ENCODE results near the gene FGFRL1. TPM values are rescaled to one million over a fixed set of nuclear protein-coding genes. Genes with fewer than 3 reads are reported as not detected.
A peak's percentile ranks its signal among the peaks of the same experiment; 100 is the strongest.
"Not testable (repeated sequence)": the region's sequence is repeated elsewhere in the genome, so short reads cannot be mapped to it uniquely, and the experiment has no call there.

FGFRL1 gene
- total RNA-seq, 2 experiments from 2014 or later = 10.5 to 10.6 TPM

DNA sequence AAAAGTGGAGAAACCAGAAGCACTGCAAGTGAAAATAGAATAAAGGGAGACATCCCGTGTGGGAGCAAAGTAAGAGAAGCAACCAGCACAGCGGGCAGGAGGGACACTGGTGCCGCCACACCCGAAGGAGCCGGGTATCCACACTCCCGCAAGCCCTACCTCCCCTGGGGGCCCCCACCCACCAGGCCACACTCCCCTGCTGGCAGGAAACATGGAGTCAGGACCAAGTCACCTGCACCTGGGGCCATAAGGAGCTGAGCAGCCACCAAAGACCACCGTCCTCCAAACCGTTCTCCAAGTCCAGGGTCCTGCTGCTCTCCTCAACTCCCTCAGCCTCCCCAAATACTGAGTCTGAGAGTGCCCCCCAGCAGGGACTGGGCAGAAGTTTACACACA lies 30.5 kb downstream of the FGFRL1 start:
- Mint-ChIP-seq H3K27me3 (peaks cover 2% of the 10 kb centered on the region), H3K9me3 (no peaks in the 10 kb centered on the region), H3K27ac (no peak overlapping the region), H3K4me1 (no peaks in the 10 kb centered on the region), H3K4me3 (no peak overlapping the region), H3K36me3 (ENCODE audit: low read depth) (peaks cover 2% of the 10 kb centered on the region)
- no peak for DNase-seq
- ChIA-PET POLR2A (no interaction called here), CTCF (no interaction called here)

DNA sequence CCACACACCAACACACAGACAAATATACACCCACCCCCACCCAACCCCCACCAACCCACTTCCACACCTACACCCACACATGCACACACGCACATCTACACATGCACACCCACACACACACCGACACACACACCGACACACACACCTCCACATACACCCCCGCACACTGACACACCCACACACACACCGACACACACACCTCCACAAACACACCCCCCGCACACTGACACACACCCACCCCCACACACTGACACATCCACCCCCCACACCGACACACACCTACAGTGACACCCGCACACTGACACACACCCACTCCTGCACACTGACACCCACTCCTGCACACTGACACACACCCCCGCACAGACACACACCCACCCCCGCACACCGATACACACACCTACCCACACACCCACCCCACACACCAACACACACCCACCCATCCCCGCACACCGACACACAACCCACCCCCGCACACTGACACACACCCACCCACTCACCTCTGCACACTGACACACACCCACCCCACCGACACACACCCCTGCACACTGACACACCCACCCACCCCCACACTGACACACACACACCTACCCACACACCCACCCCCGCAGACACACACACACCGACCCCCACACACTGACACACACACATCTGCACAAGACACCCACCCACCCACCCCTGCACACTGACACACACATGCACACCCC lies 31.1 kb downstream of the FGFRL1 start:
- CTCF ChIA-PET = no interaction called here
- no peak overlapping the region for H3K4me3 Mint-ChIP-seq
- no peak for DNase-seq
- peaks cover 2% of the 10 kb centered on the region for H3K36me3 Mint-ChIP-seq (ENCODE audit: low read depth)
- peaks cover 4% of the 10 kb centered on the region for H3K27me3 Mint-ChIP-seq
- H3K4me1 Mint-ChIP-seq = no peaks in the 10 kb centered on the region
- no peak overlapping the region for H3K27ac Mint-ChIP-seq
- H3K9me3 Mint-ChIP-seq = no peaks in the 10 kb centered on the region
- POLR2A ChIA-PET = no interaction called here

DNA sequence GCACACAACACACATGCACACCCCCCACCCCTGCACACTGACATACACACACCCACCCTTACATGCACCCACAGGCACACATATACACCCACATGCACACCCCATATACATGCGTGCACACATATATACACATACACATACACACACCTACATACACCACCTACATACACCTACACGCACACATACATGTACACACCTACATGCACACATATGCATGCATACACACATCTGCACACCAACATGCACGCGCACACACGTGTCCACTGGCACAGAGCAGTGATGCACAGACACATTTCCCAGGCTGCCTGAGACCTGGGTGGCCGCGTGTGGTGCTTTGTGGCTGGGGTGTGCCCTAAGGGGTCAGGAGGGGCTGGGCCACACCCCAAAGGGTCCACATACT lies 31.7 kb downstream of the FGFRL1 start:
- POLR2A ChIA-PET = no interaction called here
- H3K9me3 Mint-ChIP-seq = no peaks in the 10 kb centered on the region
- no peak overlapping the region for H3K27ac Mint-ChIP-seq

DNA sequence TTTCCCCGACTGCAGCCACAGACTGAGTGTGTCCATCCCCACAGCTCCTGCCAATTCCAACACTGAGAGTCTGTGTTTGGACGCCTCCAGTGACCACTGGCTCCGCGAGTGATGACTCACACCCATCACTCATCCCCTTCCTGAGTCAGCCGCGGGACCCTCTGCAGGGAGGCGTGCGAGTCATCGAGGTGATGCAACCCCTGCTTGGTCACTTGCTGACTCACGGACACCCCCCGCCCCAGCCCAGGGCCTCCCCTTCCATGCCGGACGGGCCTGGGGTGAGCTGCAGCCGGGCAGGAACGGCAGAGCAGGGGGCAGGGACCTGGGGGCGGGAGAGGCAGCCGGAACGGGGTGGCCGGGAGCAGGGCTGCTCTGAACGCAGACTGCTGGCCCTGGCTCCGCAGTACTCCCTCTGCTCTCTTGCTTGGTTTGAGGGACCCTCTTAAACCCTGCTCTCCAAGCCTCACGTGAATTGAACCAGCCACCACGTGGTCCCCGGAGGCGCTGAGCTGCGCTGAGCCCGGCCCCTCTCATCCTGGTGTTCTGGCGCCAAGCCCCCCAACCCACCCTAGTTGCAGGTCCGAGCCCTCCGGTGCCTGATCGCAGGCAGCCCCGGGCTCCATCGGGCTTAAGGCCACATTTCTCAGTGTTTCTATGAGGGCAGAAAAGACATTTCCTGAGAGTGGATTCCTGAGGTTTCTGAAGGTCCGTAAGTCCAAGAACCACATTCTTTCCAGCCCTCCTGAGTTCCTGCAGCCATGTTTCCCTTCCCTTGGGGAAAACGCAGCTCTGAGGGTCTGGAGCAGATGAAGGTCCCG lies 32.4 kb downstream of the FGFRL1 start:
- no peaks in the 10 kb centered on the region for H3K4me1 Mint-ChIP-seq
- peaks cover 2% of the 10 kb centered on the region for H3K36me3 Mint-ChIP-seq (ENCODE audit: low read depth)
- ChIA-PET CTCF (no interaction called here), POLR2A (no interaction called here)
- peaks cover 8% of the 10 kb centered on the region for H3K27me3 Mint-ChIP-seq
- no peak overlapping the region for H3K27ac Mint-ChIP-seq
- H3K9me3 Mint-ChIP-seq = no peaks in the 10 kb centered on the region
- H3K4me3 Mint-ChIP-seq = no peak overlapping the region
- no peak for DNase-seq

More for the DNA sequence above, 31.7 kb downstream of the FGFRL1 start:
- CTCF ChIA-PET = no interaction called here
- peaks cover 8% of the 10 kb centered on the region for H3K27me3 Mint-ChIP-seq
- no peak overlapping the region for H3K4me3 Mint-ChIP-seq
- no peak for DNase-seq
- no peaks in the 10 kb centered on the region for H3K4me1 Mint-ChIP-seq
- peaks cover 2% of the 10 kb centered on the region for H3K36me3 Mint-ChIP-seq (ENCODE audit: low read depth)

DNA sequence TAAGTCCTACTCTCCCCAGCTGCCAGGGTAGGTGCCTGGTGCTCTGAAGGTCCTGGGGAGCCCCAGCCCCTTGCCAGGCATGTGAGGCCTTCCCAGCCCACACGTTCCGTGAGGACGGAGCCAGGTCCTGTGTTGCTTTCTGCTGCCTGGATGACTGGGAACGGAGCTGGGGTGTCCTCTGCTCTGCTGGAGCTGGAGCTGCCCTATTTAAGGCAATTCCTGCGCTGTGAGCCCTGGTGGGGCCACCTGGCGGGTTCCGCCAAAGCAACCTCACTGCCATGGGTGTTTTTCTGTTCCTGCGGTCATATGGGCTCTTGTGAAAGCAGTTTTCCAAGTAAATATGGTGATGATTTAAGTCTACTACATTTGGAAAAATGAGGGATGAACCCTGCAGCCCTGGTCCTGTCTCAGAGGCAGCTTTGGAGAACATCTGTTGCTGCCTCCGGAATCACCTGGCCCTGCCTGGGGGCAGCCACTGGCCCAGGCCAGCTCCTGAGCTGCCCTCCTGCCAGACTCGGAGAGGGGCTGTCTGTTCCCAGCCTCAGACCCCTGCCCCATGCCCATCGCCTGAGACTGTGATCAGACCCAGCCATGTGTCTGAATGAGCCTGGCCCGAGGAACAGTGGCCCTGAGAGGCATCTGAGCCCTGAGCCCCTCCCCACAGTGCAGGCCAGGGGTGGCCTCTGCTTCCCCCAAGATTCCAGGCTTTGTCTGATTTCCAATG lies 33.2 kb downstream of the FGFRL1 start:
- no peak for DNase-seq
- Mint-ChIP-seq H3K4me3 (no peak overlapping the region), H3K27ac (no peak overlapping the region), H3K9me3 (no peaks in the 10 kb centered on the region), H3K36me3 (ENCODE audit: low read depth) (peaks cover 2% of the 10 kb centered on the region), H3K4me1 (no peaks in the 10 kb centered on the region), H3K27me3 (peaks cover 8% of the 10 kb centered on the region)
- ChIA-PET POLR2A (no interaction called here), CTCF (no interaction called here)

DNA sequence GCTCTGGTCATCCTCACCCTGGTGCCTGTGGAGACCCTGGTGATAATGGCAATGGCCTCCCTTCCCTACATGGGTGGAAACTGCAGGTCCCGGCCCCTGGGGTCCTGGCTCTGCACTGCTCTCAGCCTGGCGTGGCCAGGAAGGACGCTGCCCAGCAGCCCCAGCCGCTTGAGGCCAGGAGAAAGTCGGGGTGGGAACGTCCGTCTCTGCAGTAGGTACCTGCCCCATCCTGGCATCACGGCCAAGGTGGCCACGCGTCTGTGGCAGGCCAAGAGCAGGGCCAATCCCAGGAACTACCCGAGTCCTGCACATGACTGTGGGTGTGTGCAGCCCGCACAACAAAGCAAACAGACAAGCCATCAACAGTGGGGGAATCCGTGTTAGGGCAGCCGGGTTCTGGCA lies 33.8 kb downstream of the FGFRL1 start:
- H3K27me3 Mint-ChIP-seq = peaks cover 8% of the 10 kb centered on the region
- H3K9me3 Mint-ChIP-seq = no peaks in the 10 kb centered on the region
- no peak overlapping the region for H3K4me3 Mint-ChIP-seq
- POLR2A ChIA-PET = no interaction called here
- DNase-seq = no peak
- H3K27ac Mint-ChIP-seq = no peak overlapping the region
- peaks cover 2% of the 10 kb centered on the region for H3K36me3 Mint-ChIP-seq (ENCODE audit: low read depth)
- no peaks in the 10 kb centered on the region for H3K4me1 Mint-ChIP-seq
- CTCF ChIA-PET = no interaction called here

DNA sequence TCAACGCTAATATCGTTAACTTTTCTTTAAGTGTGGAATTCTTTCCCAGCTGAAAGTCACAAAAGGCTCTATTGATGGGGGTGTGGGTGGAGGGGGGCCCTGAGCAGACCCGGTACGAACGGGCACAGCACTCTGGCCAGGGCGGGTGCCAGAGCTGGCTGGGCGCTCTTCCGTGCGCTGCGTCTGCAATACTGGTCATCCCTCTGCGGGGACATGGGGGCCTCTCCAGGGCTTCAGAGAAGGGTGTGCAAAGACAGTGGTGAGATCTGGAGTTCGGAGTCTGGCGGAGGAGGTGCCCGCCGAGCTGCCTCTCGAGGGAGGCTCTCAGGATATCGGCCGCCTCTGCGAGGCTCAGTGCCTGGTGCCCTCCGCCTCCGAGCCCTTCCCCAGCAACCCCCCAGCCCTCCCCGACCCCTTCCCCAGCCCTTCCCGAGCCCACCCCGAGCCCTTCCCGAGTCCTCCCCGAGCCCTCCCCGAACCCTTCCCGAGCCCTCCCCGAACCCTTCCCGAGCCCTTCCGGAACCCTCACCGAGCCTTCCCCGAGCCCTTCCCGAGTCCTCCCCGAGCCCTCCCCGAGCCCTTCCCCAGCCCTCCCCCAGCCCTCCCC lies 34.3 kb downstream of the FGFRL1 start:
- H3K36me3 Mint-ChIP-seq (ENCODE audit: low read depth) = peaks cover 2% of the 10 kb centered on the region
- H3K27ac Mint-ChIP-seq = no peak overlapping the region
- ChIA-PET POLR2A (no interaction called here), CTCF (no interaction called here)
- no peak overlapping the region for H3K4me3 Mint-ChIP-seq
- peaks cover 8% of the 10 kb centered on the region for H3K27me3 Mint-ChIP-seq
- H3K4me1 Mint-ChIP-seq = no peaks in the 10 kb centered on the region
- no peak for DNase-seq
- no peaks in the 10 kb centered on the region for H3K9me3 Mint-ChIP-seq

DNA sequence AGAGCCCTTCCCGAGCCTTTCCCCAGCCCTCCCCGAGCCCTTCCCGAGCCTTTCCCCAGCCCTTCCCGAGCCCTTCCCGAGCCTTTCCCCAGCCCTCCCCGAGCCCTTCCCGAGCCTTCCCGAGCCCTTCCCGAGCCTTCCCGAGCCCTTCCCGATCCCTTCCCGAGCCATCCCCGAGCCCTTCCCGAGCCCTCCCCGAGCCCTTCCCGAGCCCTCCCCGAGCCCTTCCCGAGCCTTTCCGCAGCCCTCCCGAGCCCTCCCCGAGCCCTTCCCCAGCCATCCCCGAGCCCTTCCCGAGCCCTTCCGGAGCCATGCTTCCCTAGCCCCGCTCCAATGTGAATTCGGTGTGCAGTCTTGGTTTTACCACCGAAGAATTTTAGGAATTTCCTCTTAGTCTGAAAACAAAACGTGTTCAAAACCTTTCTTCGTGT lies 35.2 kb downstream of the FGFRL1 start:
- DNase-seq; POLR2A ChIA-PET; H3K9me3 Mint-ChIP-seq; CTCF ChIA-PET; H3K4me3 Mint-ChIP-seq; H3K27me3 Mint-ChIP-seq; H3K4me1 Mint-ChIP-seq; H3K36me3 Mint-ChIP-seq (ENCODE audit: low read depth): not testable (repeated sequence)
- H3K27ac Mint-ChIP-seq = peak overlapping the region; percentile 71

DNA sequence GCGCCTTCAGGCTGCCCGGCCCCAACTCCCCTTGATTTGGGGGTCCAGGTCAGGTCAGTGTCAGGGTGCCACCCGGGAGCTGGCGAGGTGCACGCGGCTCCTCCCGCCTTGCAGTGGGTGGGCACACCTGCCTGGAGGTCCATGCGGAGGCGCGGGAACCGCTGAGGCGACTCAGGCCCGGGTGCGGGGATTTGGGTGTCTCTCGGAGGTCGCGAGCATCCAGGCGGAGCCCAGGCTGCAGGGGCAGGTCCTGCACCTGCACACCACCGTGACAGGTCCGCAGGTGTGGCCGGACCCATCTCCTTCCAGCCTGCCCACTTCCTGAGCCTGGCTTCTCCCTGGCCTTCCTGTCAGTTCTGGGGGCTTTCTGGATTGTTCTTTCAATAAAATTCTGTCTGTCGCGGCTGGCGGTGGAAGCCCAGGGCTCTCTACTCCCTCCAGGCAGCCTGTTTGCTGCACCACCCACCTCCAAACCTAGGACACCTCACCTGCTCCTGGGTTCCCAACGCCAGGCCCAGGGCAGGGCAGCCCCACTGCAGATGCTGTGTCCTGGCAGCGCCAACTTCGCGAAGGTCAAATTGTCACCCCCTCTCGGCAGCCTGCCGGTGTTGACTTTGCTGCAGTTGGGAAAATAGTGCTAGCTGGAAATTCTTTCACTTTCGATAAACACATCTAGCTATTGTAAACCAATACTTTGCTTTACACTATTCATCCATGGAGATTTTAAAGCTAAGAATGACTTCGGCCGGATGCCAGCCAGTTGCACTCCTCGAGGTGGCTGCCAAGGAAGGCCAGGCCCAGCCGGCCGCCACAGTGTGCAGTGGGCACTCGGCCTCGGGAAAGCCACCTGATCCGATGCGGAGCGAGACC lies 35.9 kb downstream of the FGFRL1 start:
- CTCF ChIA-PET = no interaction called here
- POLR2A ChIA-PET = no interaction called here
- H3K27ac Mint-ChIP-seq = no peak overlapping the region
- H3K36me3 Mint-ChIP-seq (ENCODE audit: low read depth) = peaks cover 2% of the 10 kb centered on the region
- peaks cover 8% of the 10 kb centered on the region for H3K27me3 Mint-ChIP-seq
- H3K4me1 Mint-ChIP-seq = no peaks in the 10 kb centered on the region
- no peak for DNase-seq
- H3K9me3 Mint-ChIP-seq = peaks cover 2% of the 10 kb centered on the region
- H3K4me3 Mint-ChIP-seq = no peak overlapping the region

DNA sequence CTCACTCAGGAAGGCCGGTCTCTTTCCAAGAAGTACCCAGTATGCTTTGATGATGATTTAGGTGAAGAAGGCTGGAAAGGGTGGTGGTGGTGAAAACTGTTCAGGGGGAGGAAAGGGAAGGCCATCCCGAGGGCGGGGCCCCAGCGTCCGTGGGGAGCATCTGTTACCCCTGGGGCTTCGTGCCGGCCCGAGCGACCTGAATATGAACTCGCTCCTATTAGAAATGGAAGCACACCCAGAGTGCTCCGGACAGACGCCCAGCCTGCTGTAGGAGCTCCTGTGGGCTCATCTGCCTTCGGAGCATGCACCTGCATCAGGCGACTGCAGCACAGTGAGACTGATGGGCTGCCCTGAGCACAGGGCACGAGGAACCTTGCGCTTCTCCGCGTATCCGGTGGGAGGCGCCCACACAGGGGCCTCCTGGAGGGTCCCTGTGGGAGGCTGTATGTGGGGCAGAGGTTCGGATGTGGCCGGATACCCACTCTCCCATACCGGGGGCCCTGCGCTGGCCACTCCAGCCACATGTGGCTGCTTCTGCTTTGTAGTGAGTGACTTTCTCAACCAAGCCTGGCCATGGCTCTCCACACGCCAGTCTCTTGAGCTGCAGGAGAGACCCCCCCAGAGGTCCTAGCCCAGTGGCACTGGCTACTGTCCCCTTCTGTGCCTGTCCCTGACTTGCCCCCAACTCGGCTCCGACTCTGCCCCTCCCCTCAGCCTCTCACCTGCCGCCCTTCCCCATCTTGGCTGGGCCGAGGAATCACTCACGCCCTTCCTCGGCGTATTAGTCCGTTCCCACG lies 36.7 kb downstream of the FGFRL1 start:
- POLR2A ChIA-PET = no interaction called here

DNA sequence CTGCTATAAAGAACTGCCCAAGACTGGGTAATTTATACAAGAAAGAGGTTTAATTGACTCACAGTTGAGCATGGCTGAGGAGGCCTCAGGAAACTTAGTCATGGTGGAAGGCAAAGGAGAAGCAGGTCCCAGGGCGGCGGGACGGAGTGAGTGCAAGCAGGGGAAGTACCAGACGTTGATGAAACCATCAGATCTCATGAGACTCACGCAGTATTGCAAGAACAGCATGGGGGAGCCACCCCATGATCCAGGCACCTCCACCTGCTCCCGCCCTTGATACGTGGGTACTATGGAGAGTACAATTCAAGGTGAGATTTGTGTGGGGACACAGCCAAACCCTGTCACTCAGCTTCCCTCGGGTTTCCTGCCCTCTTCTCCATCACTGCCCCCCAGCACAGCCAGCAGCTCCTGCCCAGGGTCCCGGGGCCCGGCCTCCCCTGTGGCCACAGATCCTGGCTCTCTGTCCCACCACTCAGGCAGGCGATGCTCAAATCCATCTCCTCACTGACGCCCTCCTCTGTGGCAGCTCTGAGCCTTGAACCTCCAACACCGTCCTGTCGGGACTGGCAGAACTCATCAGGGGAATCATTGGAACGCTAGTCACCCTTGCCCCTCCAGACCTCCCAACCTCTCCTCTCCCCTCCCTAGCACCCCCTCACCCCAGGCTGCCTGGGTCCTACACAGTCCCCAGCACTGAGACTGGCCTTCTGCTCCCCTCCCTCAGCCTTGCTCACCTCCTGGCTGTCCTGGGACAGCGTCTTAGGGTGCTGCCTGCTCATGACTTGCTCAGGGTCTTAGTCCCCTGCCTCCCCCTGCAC lies 37.6 kb downstream of the FGFRL1 start:
- H3K27me3 Mint-ChIP-seq = peaks cover 11% of the 10 kb centered on the region
- no peaks in the 10 kb centered on the region for H3K4me1 Mint-ChIP-seq
- H3K9me3 Mint-ChIP-seq = peaks cover 2% of the 10 kb centered on the region
- ChIA-PET CTCF (interaction anchor here (1.1 kb wide), 1 partner anchor 651 kb away, joined by 3 read pairs; no protein-coding TSS in a partner anchor), POLR2A (no interaction called here)
- no peak for DNase-seq
- H3K36me3 Mint-ChIP-seq (ENCODE audit: low read depth) = peaks cover 2% of the 10 kb centered on the region
- no peak overlapping the region for H3K27ac Mint-ChIP-seq
- H3K4me3 Mint-ChIP-seq = no peak overlapping the region

More for the DNA sequence above, 36.7 kb downstream of the FGFRL1 start:
- Mint-ChIP-seq H3K27me3 (peaks cover 8% of the 10 kb centered on the region), H3K4me1 (no peaks in the 10 kb centered on the region), H3K36me3 (ENCODE audit: low read depth) (peaks cover 2% of the 10 kb centered on the region), H3K4me3 (no peak overlapping the region), H3K9me3 (peaks cover 2% of the 10 kb centered on the region), H3K27ac (no peak overlapping the region)
- DNase-seq = no peak
- CTCF ChIA-PET = no interaction called here
